ENCODE measurements around the gene ZCCHC4.

The ZCCHC4 gene

DNA sequence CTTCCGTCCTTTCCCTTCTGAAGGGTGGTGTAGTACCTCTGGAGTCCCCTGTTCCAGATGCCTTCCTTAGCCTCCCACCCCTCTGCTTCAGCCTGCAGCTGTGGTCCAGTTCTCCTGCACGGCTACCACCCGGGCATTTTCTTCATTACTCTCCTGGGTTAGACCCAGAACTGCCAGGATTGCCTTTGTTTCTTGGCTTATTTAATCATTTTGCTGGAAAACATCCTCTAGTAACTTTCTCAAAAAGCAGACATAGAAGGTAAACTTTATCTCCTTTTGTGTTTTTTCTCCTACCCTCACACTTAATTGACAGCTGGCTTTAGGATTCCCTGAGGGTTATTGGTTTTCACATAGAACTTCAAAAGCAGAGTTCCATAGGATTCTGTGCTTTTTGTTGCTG lies 84.7 kb downstream of the ZCCHC4 start:
- Histone ChIP-seq H3K4me1 (ENCODE audit: low read depth, poor library complexity, severe bottlenecking) (no peaks in the 10 kb centered on the region), H3K27ac (no peak overlapping the region), H3K79me2 (ENCODE audit: insufficient read depth, low read depth) (no peaks in the 10 kb centered on the region), H3K4me3 (IDR thresholded peaks at IDR 0.05; ENCODE audit: insufficient read depth, low read depth, low read length) (no peak overlapping the region), H3K27me3 (ENCODE audit: insufficient read depth, low read depth) (no peaks in the 10 kb centered on the region), H3K36me3 (ENCODE audit: insufficient read depth) (peaks cover 3% of the 10 kb centered on the region; the same call in 1 of the 2 replicates), H3K9ac (no peak overlapping the region), H3K4me2 (no peak overlapping the region), H4K20me1 (ENCODE audit: insufficient read depth) (no peaks in the 10 kb centered on the region), H2AFZ (ENCODE audit: low read depth) (no peak overlapping the region)
- TF ChIP-seq, protein P1, sequence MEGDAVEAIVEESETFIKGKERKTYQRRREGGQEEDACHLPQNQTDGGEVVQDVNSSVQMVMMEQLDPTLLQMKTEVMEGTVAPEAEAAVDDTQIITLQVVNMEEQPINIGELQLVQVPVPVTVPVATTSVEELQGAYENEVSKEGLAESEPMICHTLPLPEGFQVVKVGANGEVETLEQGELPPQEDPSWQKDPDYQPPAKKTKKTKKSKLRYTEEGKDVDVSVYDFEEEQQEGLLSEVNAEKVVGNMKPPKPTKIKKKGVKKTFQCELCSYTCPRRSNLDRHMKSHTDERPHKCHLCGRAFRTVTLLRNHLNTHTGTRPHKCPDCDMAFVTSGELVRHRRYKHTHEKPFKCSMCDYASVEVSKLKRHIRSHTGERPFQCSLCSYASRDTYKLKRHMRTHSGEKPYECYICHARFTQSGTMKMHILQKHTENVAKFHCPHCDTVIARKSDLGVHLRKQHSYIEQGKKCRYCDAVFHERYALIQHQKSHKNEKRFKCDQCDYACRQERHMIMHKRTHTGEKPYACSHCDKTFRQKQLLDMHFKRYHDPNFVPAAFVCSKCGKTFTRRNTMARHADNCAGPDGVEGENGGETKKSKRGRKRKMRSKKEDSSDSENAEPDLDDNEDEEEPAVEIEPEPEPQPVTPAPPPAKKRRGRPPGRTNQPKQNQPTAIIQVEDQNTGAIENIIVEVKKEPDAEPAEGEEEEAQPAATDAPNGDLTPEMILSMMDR (conservative IDR thresholded peaks at IDR 0.05; ENCODE audit: low read depth, low read length), result no peak

DNA sequence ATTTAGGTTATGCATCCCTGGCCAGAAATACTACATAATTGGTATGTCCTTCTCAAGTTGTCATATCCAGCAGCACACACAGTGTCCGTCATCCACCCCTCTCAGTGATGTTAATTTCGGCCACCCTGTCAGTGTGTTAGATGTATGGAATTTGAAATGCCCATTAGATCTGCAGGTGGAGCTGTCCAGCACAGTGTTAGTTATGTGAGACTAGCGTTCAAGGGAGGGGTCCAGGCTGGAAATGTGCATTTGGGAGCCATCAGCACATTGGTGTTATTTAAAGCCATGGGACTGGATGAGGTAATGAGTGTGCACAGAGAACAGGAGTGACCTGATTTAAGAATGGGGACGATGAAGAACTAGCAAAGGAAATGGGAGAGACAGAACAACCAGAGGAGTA lies 86.9 kb downstream of the ZCCHC4 start:
- no peak overlapping the region for H3K4me3 ChIP-seq (IDR thresholded peaks at IDR 0.05; ENCODE audit: insufficient read depth, low read depth, low read length)
- H3K27me3 ChIP-seq (ENCODE audit: insufficient read depth, low read depth), result no peaks in the 10 kb centered on the region
- TF ChIP-seq, protein P1 (conservative IDR thresholded peaks at IDR 0.05; ENCODE audit: low read depth, low read length), result no peak
- no peaks in the 10 kb centered on the region for H3K79me2 ChIP-seq (ENCODE audit: insufficient read depth, low read depth)
- no peaks in the 10 kb centered on the region for H3K4me1 ChIP-seq (ENCODE audit: low read depth, poor library complexity, severe bottlenecking)
- H3K27ac ChIP-seq, result no peak overlapping the region
- H4K20me1 ChIP-seq (ENCODE audit: insufficient read depth), result no peaks in the 10 kb centered on the region
- no peak overlapping the region for H2AFZ ChIP-seq (ENCODE audit: low read depth)
- peaks cover 3% of the 10 kb centered on the region; the same call in 1 of the 2 replicates for H3K36me3 ChIP-seq (ENCODE audit: insufficient read depth)
- H3K4me2 ChIP-seq, result no peak overlapping the region
- no peak overlapping the region for H3K9ac ChIP-seq

GRCh38 chr4:25401066-25401465 lies 88.5 kb downstream of the ZCCHC4 start:
- Histone ChIP-seq H3K4me3 (IDR thresholded peaks at IDR 0.05; ENCODE audit: insufficient read depth, low read depth, low read length) (no peak overlapping the region), H4K20me1 (ENCODE audit: insufficient read depth) (no peaks in the 10 kb centered on the region), H3K4me1 (ENCODE audit: low read depth, poor library complexity, severe bottlenecking) (no peaks in the 10 kb centered on the region), H2AFZ (ENCODE audit: low read depth) (no peak overlapping the region), H3K9ac (no peak overlapping the region), H3K36me3 (ENCODE audit: insufficient read depth) (peaks cover 3% of the 10 kb centered on the region; the same call in 1 of the 2 replicates), H3K79me2 (ENCODE audit: insufficient read depth, low read depth) (no peaks in the 10 kb centered on the region), H3K4me2 (no peak overlapping the region), H3K27me3 (ENCODE audit: insufficient read depth, low read depth) (no peaks in the 10 kb centered on the region), H3K27ac (no peak overlapping the region)
- TF ChIP-seq, protein P1 (conservative IDR thresholded peaks at IDR 0.05; ENCODE audit: low read depth, low read length), result no peak

DNA sequence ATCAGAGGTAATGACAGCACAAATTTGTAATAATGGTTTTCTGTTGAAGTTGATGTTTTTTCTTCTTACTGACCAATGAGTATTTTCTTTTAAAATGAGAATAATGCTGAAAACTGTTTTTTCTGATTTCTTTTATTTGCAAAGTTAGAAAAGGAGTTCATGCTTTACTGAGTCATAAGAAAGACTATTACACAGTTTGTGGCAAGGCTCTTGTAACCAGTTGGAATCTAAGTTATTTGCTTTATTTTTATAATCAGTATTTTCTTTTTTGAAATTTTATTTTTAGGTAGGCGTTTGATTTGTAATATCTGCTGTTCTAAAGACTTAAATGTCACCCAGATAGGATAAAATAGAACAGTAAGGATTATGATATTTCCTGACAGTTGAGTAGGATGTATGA lies 89.9 kb downstream of the ZCCHC4 start:
- no peak overlapping the region for H3K4me3 ChIP-seq (IDR thresholded peaks at IDR 0.05; ENCODE audit: insufficient read depth, low read depth, low read length)
- TF ChIP-seq, protein P1 (conservative IDR thresholded peaks at IDR 0.05; ENCODE audit: low read depth, low read length), result no peak
- no peak overlapping the region for H3K9ac ChIP-seq
- H3K4me1 ChIP-seq (ENCODE audit: low read depth, poor library complexity, severe bottlenecking), result no peaks in the 10 kb centered on the region
- no peak overlapping the region for H2AFZ ChIP-seq (ENCODE audit: low read depth)
- H3K27ac ChIP-seq, result no peak overlapping the region
- H3K36me3 ChIP-seq (ENCODE audit: insufficient read depth), result peaks cover 3% of the 10 kb centered on the region; the same call in 1 of the 2 replicates
- no peak overlapping the region for H3K4me2 ChIP-seq
- no peaks in the 10 kb centered on the region for H3K27me3 ChIP-seq (ENCODE audit: insufficient read depth, low read depth)
- H4K20me1 ChIP-seq (ENCODE audit: insufficient read depth), result no peaks in the 10 kb centered on the region
- no peaks in the 10 kb centered on the region for H3K79me2 ChIP-seq (ENCODE audit: insufficient read depth, low read depth)
